H1 (cell line): Measurements from ENCODE around the gene MBP.

Experiments
- CBX8 ChIP-seq: fragments of 300-800, 300-1000 bp; sonication (generic); IDR thresholded peaks from 2 replicates; pipeline ENCODE4 v1.7.1; 2016; ENCODE audit warnings: low read depth, low read length, borderline replicate concordance
- CTCF ChIP-seq, 3 experiments: IDR thresholded peaks; 1 replicate in 2 of 3; 2 replicates in 1 of 3; pipeline versions ENCODE4 v1.5.1 to v1.6.1; 2011; ENCODE audit warnings: low read length in 3 of 3, mild to moderate bottlenecking in 3 of 3, inconsistent platforms in 2 of 3, low read depth in 1 of 3, moderate library complexity in 1 of 3; ENCODE audit not compliant: insufficient read depth in 1 of 3; ENCODE audit errors: control extremely low read depth in 1 of 3
- EP300 ChIP-seq, 2 experiments: IDR thresholded peaks; 1 replicate in 1 of 2; 2 replicates in 1 of 2; pipeline ENCODE4 v1.6.1; 2011 to 2012; ENCODE audit warnings: low read depth in 2 of 2, low read length in 2 of 2, mild to moderate bottlenecking in 2 of 2, borderline replicate concordance in 1 of 2, inconsistent platforms in 1 of 2, moderate library complexity in 1 of 2
- GABPA ChIP-seq: IDR thresholded peaks from 2 replicates; pipeline ENCODE4 v1.6.1; 2011; ENCODE audit warnings: mild to moderate bottlenecking, low read length, moderate library complexity, borderline replicate concordance; ENCODE audit not compliant: insufficient read depth
- KDM1A ChIP-seq: fragments of 200-600, 300-600 bp; sonication (generic); IDR thresholded peaks from 2 replicates; pipeline ENCODE4 v1.7.1; 2016; ENCODE audit warnings: mild to moderate bottlenecking, low read length, borderline replicate concordance
- NRF1 ChIP-seq: IDR thresholded peaks from 2 replicates; pipeline ENCODE4 v1.6.1; 2011; ENCODE audit warnings: mild to moderate bottlenecking, low read depth, low read length, improper control_type of control experiment
- POLR2A ChIP-seq, 2 experiments: IDR thresholded peaks; 1 replicate in 1 of 2; 2 replicates in 1 of 2; pipeline ENCODE4 v1.6.1; 2011; ENCODE audit warnings: low read depth in 2 of 2, low read length in 2 of 2, mild to moderate bottlenecking in 2 of 2; ENCODE audit errors: control extremely low read depth in 1 of 2
- RAD21 ChIP-seq, 2 experiments: IDR thresholded peaks in 1 of 2; conservative IDR thresholded peaks in 1 of 2; 2 replicates each; pipeline ENCODE4 v1.6.1; 2011; ENCODE audit warnings: low read depth in 2 of 2, low read length in 2 of 2, improper control_type of control experiment in 1 of 2, inconsistent platforms in 1 of 2, mild to moderate bottlenecking in 1 of 2, moderate library complexity in 1 of 2
- RBBP5 ChIP-seq: IDR thresholded peaks from 2 replicates; pipeline ENCODE4 v1.7.1; 2012; ENCODE audit warnings: low read depth, mild to moderate bottlenecking, inconsistent platforms, low read length, moderate library complexity, borderline replicate concordance
- TAF1 ChIP-seq: IDR thresholded peaks from 2 replicates; pipeline ENCODE4 v1.6.1; 2011; ENCODE audit warnings: mild to moderate bottlenecking, low read depth, low read length
- YY1 ChIP-seq: IDR thresholded peaks from 2 replicates; pipeline ENCODE4 v1.6.1; 2011; ENCODE audit warnings: low read depth, mild to moderate bottlenecking, low read length

GRCh38 chr18:77111449-77111848 lies 21.1 kb downstream of the MBP start:
- TF ChIP-seq EP300 (IDR thresholded peaks at IDR 0.05; ENCODE audit: borderline replicate concordance in 1 of 2, low read depth in 2 of 2, low read length in 2 of 2) (no peak), CTCF (IDR thresholded peaks at IDR 0.05; ENCODE audit: control extremely low read depth in 1 of 3, insufficient read depth in 1 of 3, low read depth in 1 of 3, low read length in 3 of 3) (no peak), POLR2A (IDR thresholded peaks at IDR 0.05; ENCODE audit: control extremely low read depth in 1 of 2, low read depth in 2 of 2, low read length in 2 of 2) (no peak), RAD21 (IDR thresholded peaks at IDR 0.05 in 1 of 2, conservative IDR thresholded peaks at IDR 0.05 in 1 of 2; ENCODE audit: low read depth in 2 of 2, low read length in 2 of 2) (no peak), CBX8 (no peak), KDM1A (no peak), NRF1 (no peak), TAF1 (no peak), GABPA (no peak), RBBP5 (no peak), YY1 (no peak)
